Cardiac fibroblast (primary cell): Measurements from ENCODE around the gene TUBA4B.
A peak's percentile ranks its signal among the peaks of the same experiment; 100 is the strongest.
"Not testable (repeated sequence)": the region's sequence is repeated elsewhere in the genome, so short reads cannot be mapped to it uniquely, and the experiment has no call there.

Source experiments
- DNase-seq, 2 donors: peaks; one replicate each; pipeline versions ENCODE4 v3.0.0 to v3.0.0-alpha.2; 2010; ENCODE audit warnings: low read depth in 2 of 2
- H3K4me3 ChIP-seq, 2 donors: replicated peaks in 1 of 2; 1 replicate in 1 of 2; 2 replicates in 1 of 2; pipeline ENCODE4 v1.5.1; 2011; ENCODE audit warnings: low read depth in 2 of 2, low read length in 2 of 2, mild to moderate bottlenecking in 2 of 2, moderate library complexity in 1 of 2
- CTCF ChIP-seq: IDR thresholded peaks from one replicate; pipeline ENCODE4 v1.5.1; 2011; ENCODE audit warnings: low read depth, mild to moderate bottlenecking, low read length, inconsistent platforms

TUBA4B gene

GRCh38 chr2:219282375-219282774 lies 29.3 kb downstream of the TUBA4B start:
- TF ChIP-seq CTCF: no peak
- H3K4me3 ChIP-seq: no peak overlapping the region
- DNase-seq: no peak

- no peak for DNase-seq
- no peak for TF ChIP-seq CTCF
- no peak overlapping the region for H3K4me3 ChIP-seq
These were observed 30.0 kb downstream of the TUBA4B start for GRCh38 chr2:219282943-219283581.

- no peak overlapping the region for H3K4me3 ChIP-seq
- DNase-seq: no peak
- no peak for TF ChIP-seq CTCF
These were observed 31.7 kb downstream of the TUBA4B start for GRCh38 chr2:219284501-219285372.

- TF ChIP-seq CTCF: no peak
- no peak for DNase-seq
- no peak overlapping the region for H3K4me3 ChIP-seq
These were observed 32.3 kb downstream of the TUBA4B start for GRCh38 chr2:219285373-219285735.

GRCh38 chr2:219285894-219286425 lies 32.9 kb downstream of the TUBA4B start:
- peak in 1 of 2 donors; percentile 72 for DNase-seq
- no peak overlapping the region for H3K4me3 ChIP-seq
- TF ChIP-seq CTCF: no peak

DNA sequence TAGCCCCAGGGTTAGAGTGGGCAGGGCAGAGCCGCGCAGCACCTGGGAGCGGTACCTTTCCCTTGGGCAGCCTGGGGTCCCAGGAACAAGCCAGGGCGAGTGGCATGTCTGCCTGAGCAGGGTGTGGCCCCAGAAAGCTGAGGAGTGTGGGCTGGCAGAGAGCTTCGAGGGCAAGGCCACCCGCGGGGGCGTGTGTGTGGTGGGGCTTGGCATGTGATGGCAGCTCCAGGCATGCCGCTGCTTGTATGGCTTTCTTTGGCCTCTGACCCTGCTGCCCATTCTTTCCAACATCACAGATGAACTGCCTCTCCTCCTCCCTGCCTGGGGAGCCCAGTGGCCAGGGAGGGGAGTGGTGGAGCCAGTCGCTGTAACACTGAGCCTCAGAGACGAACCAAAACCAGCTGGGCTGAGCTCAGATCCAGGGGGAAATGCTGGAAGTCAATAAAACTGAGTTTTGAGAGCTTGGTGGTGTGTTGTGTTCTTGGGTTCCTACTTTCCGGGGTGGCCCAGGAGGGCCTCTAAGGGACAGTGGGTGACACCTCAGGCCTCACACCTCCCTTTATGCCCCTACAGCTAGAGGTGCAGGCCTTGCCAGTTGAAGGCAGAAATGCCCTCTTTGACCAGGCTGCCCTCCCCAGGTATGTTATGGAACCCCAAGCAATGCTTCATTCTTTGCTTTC lies 33.5 kb downstream of the TUBA4B start:
- no peak overlapping the region for H3K4me3 ChIP-seq
- TF ChIP-seq CTCF: no peak
- peak in 1 of 2 donors; percentile 39 for DNase-seq

DNA sequence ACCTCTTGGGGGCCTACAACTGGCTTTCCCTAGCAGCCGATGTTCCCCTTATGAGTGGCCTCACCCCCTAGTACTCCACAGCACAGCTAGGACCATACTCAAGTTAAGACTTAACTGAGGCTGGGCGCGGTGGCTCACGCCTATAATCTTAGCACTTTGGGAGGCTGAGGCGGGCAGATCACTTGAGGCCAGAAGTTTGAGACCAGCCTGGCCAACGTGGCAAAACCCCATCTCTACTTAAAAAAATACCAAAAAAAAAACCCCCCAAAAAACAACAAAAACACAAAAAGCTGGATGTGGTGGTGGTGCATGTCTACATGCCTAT lies 34.0 kb downstream of the TUBA4B start:
- H3K4me3 ChIP-seq, DNase-seq: not testable (repeated sequence)
